Stimulated activated CD8-positive, alpha-beta memory T cell treated with anti-CD3 and anti-CD28 coated beads, Interleukin-15, amount 100 ng/mL, for 48 hours (primary cell): ENCODE measurements around the gene AMZ2.
"Not testable (repeated sequence)": the region's sequence is repeated elsewhere in the genome, so short reads cannot be mapped to it uniquely, and the experiment has no call there.

Source experiments
- DNase-seq, 2 donors: peaks; one replicate each; pipeline ENCODE4 v3.0.0-alpha.2; 2020; ENCODE audit warnings: low read depth in 2 of 2

Gene AMZ2

DNA sequence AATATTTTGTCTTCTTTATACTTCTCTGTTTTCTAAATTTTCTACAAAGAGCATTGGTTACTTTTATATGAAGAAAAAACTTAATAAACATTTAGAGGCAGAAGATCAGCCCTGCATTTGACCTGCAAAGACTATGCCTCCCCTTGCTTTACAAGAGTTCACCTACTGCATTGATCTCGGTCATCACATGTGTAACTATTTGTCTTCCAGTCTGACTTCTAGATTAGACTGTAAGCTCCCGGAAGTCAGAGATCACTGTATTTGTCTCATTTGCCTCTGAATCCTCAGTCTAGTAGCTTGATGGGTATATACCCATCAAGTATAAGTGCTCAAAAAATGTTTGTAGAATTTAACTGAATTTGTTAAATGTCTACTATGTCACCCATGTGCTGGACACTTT lies 27.7 kb upstream of the AMZ2 start:
- not testable (repeated sequence) for DNase-seq

DNA sequence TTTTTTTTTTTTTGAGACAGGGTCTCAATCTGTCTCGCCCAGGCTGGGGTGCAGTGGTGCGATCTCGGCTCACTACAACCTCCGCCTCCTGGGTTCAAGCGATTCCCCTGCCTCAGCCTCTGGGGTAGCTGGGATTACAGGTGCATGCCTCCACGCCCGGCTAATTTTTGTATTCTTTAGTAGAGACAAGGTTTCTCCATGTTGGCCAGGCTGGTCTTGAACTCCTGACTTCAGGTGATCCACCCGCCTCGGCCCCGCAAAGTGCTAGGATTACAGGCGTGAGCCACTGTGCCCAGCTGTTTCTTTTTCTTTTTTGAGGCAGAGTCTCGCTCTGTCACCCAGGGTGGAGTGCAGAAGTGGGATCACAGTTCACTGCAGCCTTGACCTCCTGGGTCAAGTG lies 27.1 kb upstream of the AMZ2 start:
- not testable (repeated sequence) for DNase-seq

DNA sequence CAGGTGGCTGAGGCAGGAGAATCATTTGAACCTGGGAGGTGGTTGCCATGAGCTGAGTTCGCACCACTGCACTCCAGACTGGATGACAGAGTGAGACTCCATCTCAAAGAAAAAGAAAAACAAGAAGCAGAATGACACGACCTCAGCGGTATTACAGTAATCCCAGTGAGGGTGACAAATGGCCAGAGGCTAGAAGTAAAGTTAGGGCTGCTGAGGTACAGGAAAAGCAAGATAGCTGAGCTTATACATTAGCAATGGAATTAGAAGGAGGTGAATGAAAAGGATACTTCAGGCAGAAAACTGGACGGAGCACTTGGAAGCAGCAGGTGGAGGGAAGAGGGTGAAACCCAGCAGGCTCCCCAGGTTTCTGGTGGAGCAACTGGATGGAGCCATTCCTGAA lies 26.1 kb upstream of the AMZ2 start:
- DNase-seq = no peak

DNA sequence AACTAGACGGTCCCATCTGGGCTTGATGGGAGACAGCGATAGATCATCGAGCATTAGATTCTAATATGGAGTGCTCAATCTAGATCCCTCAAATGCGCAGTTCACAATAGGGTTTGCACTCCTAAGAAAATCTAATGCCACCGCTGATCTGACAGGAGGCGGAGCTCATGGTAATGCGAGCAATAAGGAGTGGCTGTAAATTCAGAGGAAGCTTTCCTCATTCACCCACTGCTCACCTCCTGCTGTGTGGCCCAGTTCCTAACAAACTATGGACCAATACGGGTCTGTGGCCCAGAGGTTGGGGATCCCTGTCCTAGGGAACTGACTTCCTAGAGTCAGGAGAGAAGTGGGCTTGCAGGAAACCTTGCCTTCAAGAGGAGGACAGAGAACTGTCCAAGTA lies 25.2 kb upstream of the AMZ2 start:
- DNase-seq = no peak

GRCh38 chr17:68225055-68225454 lies 22.8 kb upstream of the AMZ2 start:
- DNase-seq = not testable (repeated sequence)

DNA sequence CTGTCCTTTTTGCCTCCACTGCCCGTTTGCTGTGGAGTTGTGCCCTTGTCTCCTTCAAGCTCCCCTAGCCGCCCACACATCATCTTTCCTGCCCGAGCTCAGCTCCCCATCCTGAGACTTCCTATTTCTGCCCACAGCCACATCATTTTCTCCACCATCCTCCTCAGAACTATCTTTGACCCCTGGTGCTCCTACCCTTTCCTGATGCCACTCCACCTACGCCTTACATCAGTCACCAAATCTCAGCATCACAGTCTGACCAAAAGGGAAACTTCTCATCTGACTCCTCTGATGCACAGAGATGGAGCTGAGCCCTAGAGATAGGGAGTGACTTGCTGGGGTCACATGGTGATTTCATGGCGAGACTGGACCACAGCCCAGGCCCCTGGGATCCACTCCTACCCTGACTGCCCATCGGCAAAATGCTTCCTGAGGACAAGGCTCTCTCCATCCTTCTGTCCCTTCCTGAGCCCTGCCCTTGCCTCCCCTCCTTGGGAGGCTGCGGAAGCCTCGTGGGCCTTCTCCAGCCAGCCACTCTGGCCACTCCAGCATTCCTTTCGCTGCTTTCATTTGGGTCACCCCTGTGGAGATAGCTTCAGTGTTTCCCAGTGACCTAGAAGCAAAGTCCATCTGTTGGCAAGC lies 19.7 kb upstream of the AMZ2 start:
- DNase-seq = not testable (repeated sequence)

GRCh38 chr17:68228817-68229570 lies 18.8 kb upstream of the AMZ2 start:
- no peak for DNase-seq

- no peak for DNase-seq
Observed at GRCh38 chr17:68229619-68230018, 18.2 kb upstream of the AMZ2 start.

DNA sequence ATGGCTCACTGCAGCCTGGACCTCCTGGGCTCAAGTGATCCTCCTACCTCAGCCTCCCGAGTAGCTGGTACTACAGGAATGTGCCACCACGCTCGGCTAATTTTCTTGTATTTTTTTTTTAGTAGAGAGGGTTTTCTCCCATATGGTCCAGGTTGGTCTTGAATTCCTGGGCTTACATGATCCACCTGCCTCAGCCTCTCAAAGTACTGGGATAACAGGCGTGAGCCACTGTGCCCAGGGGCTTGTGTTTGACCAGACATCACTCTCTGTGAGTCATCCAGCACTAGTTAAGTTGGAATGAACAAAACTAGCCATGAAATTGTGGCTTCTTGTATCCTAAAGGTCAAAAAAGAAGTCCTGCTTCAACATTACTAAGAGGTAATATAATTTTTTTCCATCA lies 16.7 kb upstream of the AMZ2 start:
- not testable (repeated sequence) for DNase-seq

DNA sequence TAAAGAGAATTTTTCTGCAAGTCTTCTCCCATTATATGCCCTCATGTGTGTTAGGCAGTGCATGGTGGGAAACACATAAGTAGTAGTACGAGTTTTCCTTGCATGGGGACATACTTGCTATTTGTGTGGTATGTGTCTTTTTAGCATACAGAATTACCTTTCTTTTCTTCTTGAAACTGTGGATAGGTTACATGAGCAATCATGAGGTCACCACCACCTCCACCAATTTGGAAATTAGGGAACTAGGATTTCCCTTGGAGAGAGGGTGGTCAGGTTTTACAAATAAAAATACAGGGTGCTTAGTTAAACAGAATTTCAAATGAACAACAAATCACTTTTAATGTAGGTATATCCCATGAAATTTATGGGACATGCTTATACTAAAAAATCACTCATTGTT lies 16.3 kb upstream of the AMZ2 start:
- DNase-seq = no peak

DNA sequence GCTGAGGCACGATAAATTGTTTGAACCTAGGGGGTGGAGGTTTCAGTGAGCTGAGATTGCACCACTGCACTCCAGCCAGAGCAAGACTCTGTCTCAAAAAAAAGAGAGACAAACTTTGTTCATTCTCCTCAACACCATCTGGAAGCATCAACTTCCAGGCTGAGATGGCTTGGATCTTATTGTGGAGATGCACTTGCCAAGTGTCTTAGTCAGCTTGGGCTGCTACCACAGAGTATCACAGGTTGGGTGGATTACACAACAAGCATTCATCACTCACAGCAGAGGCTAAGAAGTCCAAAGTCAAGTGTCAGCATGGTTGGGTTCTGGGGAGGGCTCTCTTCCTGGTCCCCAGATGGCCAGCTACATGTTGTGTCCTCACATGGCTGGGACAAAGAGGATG lies 15.1 kb upstream of the AMZ2 start:
- not testable (repeated sequence) for DNase-seq

DNA sequence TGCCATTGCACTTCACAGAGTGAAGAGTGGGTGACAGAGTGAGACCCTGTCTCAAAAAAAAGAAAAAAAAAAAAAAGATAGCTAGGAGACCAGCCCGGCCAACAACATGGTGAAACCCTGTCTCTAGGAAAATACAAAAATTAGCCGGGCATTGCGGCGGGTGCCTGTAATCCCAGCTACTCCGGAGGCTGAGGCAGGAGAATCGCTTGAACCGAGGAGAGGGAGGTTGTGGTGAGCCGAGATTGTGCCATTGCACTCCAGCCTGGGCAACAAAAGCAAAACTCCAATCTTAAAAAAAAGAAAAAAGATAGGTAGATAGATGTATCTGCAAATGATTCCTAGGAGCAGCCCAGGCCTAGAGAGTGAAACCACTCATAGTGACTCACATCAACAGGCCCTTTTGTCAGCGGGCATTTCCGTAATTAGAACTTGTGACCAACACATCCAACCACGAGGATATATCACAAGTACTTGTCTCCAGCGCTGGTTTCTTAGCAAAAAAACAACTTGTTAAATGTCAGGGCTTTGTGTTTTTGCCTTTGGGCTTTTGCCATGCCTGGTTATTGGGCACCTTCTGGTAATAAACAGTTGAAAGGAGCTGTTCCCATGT lies 13.0 kb upstream of the AMZ2 start:
- DNase-seq = not testable (repeated sequence)

- DNase-seq = not testable (repeated sequence)
Observed at GRCh38 chr17:68235336-68235791, 12.5 kb upstream of the AMZ2 start.

DNA sequence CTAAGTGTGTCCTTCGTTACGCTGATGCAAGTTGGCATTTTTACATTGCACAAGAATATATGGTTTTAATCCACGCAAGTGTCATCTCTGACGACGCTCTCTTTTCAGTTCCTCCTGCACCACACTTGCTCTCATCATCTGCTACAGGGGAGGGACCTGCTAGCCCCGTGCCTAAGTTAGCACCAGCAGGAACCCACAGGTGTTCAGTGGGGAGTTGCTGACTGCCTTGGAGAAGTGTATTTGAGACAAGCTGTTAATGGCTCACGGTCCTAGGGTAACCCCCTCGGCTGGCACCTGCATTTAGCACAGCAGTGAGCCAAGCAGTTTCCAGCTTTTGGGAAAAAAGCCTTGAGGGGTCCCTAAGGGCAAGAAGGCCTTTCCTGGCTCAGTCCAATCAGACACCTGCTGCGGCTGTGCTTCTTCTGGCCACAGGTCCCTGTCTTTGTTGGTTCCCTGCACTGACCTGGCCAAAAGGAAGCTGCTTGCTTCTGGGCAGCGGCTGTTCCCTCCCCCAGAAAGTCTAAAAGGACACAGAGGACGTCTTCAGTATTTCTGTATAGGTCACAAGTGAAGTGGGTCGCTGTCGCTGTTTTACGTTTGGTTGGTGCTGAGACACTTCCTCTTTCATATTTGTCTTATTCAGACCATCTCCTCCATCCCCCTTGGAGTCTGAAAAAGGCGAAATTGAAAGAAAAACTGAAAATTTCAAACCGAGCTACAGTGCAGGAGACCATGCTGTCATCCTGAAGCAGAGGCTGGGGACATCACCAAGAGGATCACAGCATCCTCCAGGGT lies 10.3 kb upstream of the AMZ2 start:
- not testable (repeated sequence) for DNase-seq

DNA sequence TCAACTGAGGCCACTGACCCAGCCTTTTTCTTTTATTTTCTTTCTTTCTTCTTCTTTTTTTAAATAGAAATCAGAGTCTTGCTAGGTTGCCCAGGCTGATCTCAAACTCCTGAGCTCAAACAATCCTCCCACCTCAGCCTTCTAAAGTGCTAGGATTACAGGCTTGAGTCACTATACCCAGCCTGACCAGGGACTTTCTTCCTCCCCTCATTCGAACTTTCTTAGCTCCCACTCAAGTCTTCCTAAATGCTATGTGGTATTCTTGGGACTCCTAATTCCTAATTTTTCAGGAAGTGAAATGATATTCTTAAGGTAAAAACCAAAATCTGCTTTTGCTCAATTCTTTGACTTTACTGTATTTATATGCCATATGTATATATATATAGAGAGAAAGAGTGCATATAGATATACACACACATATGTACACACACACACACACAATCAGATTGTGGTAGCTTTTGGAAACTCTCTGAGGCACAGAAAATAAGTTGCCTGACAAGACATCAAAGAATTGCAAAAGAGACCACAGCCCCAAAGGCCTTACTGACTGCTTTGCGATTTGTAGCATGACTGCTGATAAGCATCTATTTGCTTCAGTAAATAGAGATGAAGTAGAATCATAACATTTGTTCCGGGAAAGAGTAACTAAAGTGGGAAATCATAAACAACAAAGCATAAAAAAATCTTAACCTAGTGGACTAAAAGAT lies 9.5 kb upstream of the AMZ2 start:
- DNase-seq = no peak

DNA sequence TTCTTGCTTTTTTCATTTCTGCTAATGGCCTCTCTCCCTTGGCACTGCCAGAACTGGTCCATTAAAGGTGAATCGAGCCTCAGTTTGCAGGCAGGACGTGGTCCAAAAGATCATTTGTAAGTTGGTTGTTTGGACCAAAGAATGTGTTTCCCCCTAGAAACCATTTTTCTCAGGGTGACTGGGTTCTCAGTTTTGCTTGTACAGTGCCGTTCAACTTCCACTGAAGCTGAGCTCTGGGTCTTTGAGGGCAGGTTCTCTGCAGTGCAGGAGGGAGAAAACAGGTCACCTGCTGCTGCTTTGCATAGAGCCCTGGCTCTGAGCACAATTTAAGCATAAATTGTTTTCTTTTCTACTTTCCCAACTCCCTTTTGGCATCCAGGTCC lies 9.0 kb upstream of the AMZ2 start:
- DNase-seq = no peak

GRCh38 chr17:68239632-68240366 lies 8.0 kb upstream of the AMZ2 start:
- DNase-seq = no peak

DNA sequence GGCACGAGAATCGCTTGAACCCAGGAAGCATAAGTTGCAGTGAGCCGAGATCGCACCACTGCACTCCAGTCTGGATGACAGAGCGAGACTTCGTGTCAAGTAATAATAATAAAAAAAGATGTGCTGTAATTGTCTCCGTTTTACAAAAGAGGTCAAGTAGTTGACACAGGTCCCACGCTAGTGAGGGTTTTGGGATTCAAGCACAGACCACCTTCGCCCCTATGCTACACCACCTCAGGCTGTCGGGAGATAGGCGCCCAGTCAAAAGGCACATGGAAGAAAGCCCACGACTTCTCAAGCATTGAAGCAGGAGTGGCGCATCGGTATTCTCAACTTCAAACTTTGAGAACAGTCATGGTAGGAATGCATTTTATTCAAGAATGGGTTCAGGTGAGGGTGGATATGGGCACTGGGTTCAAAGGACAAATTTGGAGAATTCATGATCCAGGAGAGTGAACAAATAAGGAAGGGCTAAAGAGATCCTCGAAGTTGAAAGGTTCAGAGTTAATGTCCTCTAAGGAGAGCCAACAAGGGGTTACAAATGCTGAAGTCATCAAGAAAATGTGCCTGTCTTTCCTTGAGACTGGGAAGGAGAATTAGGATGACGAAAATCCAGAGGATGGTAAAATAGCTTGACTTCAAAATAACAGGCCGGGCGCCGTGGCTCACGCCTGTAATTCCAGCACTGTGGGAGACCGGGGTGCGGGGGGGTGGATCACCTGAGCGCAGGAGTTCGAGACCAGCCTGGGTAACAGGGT lies 1.4 kb upstream of the AMZ2 start:
- DNase-seq = no peak

- no peak for DNase-seq
Observed at GRCh38 chr17:68248199-68248825, 469 bp downstream of the AMZ2 start.

GRCh38 chr17:68248891-68249290 lies 1.0 kb downstream of the AMZ2 start:
- DNase-seq = no peak
